SK-N-MC (cell line): Measurements from ENCODE around the gene RBPJL.

Source experiments
- DNase-seq: peaks from one replicate; pipeline ENCODE4 v3.0.0-alpha.2; 2011; ENCODE audit warnings: low read depth, low spot score
- H3K27ac ChIP-seq: fragments of 200-600 bp; sonication (generic); 2 replicates; pipeline ENCODE4 v1.5.1; 2016; ENCODE audit warnings: mixed run types
- H3K36me3 ChIP-seq: fragments of 200-600 bp; sonication (generic); 2 replicates; pipeline ENCODE4 v1.6.1; 2017; ENCODE audit warnings: antibody characterized with exemption, low read length, mixed read lengths; ENCODE audit not compliant: insufficient read depth
- H3K4me3 ChIP-seq: fragments of 200-600 bp; sonication (generic); 2 replicates; pipeline ENCODE4 v1.5.1; 2016
- H3K9ac ChIP-seq: fragments of 200-600 bp; sonication (generic); 2 replicates; pipeline ENCODE4 v1.8.0; 2017; ENCODE audit warnings: mixed run types, mixed read lengths; ENCODE audit not compliant: insufficient read length
- H3K9me3 ChIP-seq: fragments of 200-600 bp; sonication (generic); 2 replicates; pipeline ENCODE4 v1.6.1; 2017; ENCODE audit warnings: low read depth, mild to moderate bottlenecking, antibody characterized with exemption, low read length, moderate library complexity, mixed read lengths
- EZH2 ChIP-seq: fragments of 200-600 bp; sonication (generic); IDR thresholded peaks from one replicate; pipeline ENCODE4 v1.6.1; 2017; ENCODE audit warnings: antibody characterized with exemption
- FOXP2 ChIP-seq: optimal IDR thresholded peaks from 2 replicates; pipeline ENCODE3; 2011; ENCODE audit warnings: mild to moderate bottlenecking, moderate library complexity; ENCODE audit not compliant: insufficient read depth; ENCODE audit errors: extremely low read length, control extremely low read depth
- POLR2AphosphoS5 ChIP-seq: IDR thresholded peaks from 2 replicates; pipeline ENCODE4 v1.6.1; 2012; ENCODE audit warnings: mild to moderate bottlenecking, low read depth, low read length, borderline replicate concordance

Gene RBPJL

GRCh38 chr20:45341579-45341938 is 34.9 kb downstream of the RBPJL start:
- H3K9ac ChIP-seq: no peak overlapping the region
- no peak overlapping the region for H3K4me3 ChIP-seq
- no peaks in the 10 kb centered on the region for H3K36me3 ChIP-seq
- DNase-seq: no peak
- H3K9me3 ChIP-seq: no peaks in the 10 kb centered on the region
- H3K27ac ChIP-seq: no peak overlapping the region
- no peak for TF ChIP-seq POLR2AphosphoS5
- no peak for TF ChIP-seq FOXP2
- no peak for TF ChIP-seq EZH2

- no peaks in the 10 kb centered on the region for H3K9me3 ChIP-seq
- no peak for DNase-seq
- H3K4me3 ChIP-seq: no peak overlapping the region
- no peaks in the 10 kb centered on the region for H3K36me3 ChIP-seq
- H3K27ac ChIP-seq: no peak overlapping the region
- no peak overlapping the region for H3K9ac ChIP-seq
- no peak for TF ChIP-seq EZH2
- TF ChIP-seq POLR2AphosphoS5: no peak
- TF ChIP-seq FOXP2: no peak
These were observed 35.6 kb downstream of the RBPJL start for GRCh38 chr20:45341939-45342854.

GRCh38 chr20:45342855-45343531 is 36.4 kb downstream of the RBPJL start:
- Histone ChIP-seq H3K9ac (no peak overlapping the region), H3K9me3 (no peaks in the 10 kb centered on the region), H3K27ac (no peak overlapping the region), H3K4me3 (no peak overlapping the region), H3K36me3 (no peaks in the 10 kb centered on the region)
- no peak for DNase-seq
- TF ChIP-seq FOXP2 (no peak), EZH2 (no peak), POLR2AphosphoS5 (no peak)

- Histone ChIP-seq H3K4me3 (no peak overlapping the region), H3K36me3 (no peaks in the 10 kb centered on the region), H3K9ac (no peak overlapping the region), H3K27ac (no peak overlapping the region), H3K9me3 (no peaks in the 10 kb centered on the region)
- DNase-seq: no peak
- TF ChIP-seq EZH2 (no peak), POLR2AphosphoS5 (no peak), FOXP2 (no peak)
These were observed 37.0 kb downstream of the RBPJL start for GRCh38 chr20:45343532-45344167.

GRCh38 chr20:45344168-45344860 is 37.7 kb downstream of the RBPJL start:
- H3K9me3 ChIP-seq: no peaks in the 10 kb centered on the region
- no peak for TF ChIP-seq EZH2
- TF ChIP-seq POLR2AphosphoS5: no peak
- TF ChIP-seq FOXP2: no peak
- DNase-seq: no peak
- H3K27ac ChIP-seq: no peak overlapping the region
- H3K36me3 ChIP-seq: no peaks in the 10 kb centered on the region
- H3K9ac ChIP-seq: no peak overlapping the region
- H3K4me3 ChIP-seq: no peak overlapping the region

- TF ChIP-seq FOXP2: no peak
- no peak for TF ChIP-seq EZH2
- TF ChIP-seq POLR2AphosphoS5: no peak
- no peak for DNase-seq
- H3K9me3 ChIP-seq: no peaks in the 10 kb centered on the region
- no peaks in the 10 kb centered on the region for H3K36me3 ChIP-seq
- H3K4me3 ChIP-seq: no peak overlapping the region
- H3K9ac ChIP-seq: no peak overlapping the region
- H3K27ac ChIP-seq: no peak overlapping the region
These were observed 38.7 kb downstream of the RBPJL start for GRCh38 chr20:45345104-45345936.

- no peak for DNase-seq
- H3K9me3 ChIP-seq: no peaks in the 10 kb centered on the region
- H3K27ac ChIP-seq: no peak overlapping the region
- TF ChIP-seq FOXP2 (no peak), EZH2 (no peak), POLR2AphosphoS5 (no peak)
- no peak overlapping the region for H3K9ac ChIP-seq
- H3K36me3 ChIP-seq: no peaks in the 10 kb centered on the region
- H3K4me3 ChIP-seq: peak overlapping the region; percentile 90
These were observed 39.7 kb downstream of the RBPJL start for GRCh38 chr20:45346291-45346718.
